ENCODE results near the gene C22orf23.

Gene C22orf23

DNA sequence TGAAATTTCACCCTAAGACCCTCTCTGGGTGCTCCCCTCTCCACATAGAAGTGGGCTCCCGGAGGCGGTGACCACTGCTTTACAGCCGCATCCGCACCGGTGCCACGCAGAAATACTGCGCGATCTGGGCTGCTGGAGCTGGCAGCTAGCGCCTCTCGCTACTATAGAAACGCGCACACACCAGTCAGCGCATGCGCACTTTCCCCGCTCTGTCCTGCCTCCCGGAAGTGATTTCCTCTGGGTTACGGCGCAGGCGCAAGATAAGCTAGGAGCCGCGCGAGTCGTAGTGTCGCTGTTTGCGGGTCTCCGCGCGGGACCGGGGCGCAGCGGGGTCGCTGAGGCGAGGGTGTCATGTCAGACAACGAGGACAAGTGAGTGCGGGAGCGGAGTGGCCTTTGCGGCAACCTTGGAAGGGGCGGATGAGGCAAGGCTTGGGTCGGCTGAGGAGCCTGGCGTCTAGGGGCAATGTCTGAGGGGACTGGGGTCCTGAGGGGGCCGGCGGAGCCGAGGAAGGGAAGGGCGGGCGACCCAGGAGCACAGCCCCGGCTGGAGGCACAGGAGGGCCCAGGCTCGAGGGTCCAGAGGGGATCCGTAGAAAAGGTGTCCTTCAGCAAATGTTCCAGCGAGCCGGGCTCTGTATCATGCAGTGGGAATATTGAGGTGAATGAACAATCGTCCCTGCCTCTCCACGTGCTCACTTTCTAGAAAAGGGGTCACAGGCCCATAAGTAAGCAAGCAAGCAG, at the start of gene C22orf23, which contains the start of gene POLR2F:
TSS of gene C22orf23 (minus strand) at position 165 of the 743 bp plus-strand sequence. CDS start 452 bp downstream, outside the sequence.
TSS of gene POLR2F (plus strand) at position 263 of the 743 bp plus-strand sequence. CDS start at position 352, 89 bp downstream.
- DNase-seq (ENCODE audit: extremely low spot score), result peak; percentile 100
- TF ChIP-seq, protein P1, sequence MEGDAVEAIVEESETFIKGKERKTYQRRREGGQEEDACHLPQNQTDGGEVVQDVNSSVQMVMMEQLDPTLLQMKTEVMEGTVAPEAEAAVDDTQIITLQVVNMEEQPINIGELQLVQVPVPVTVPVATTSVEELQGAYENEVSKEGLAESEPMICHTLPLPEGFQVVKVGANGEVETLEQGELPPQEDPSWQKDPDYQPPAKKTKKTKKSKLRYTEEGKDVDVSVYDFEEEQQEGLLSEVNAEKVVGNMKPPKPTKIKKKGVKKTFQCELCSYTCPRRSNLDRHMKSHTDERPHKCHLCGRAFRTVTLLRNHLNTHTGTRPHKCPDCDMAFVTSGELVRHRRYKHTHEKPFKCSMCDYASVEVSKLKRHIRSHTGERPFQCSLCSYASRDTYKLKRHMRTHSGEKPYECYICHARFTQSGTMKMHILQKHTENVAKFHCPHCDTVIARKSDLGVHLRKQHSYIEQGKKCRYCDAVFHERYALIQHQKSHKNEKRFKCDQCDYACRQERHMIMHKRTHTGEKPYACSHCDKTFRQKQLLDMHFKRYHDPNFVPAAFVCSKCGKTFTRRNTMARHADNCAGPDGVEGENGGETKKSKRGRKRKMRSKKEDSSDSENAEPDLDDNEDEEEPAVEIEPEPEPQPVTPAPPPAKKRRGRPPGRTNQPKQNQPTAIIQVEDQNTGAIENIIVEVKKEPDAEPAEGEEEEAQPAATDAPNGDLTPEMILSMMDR (IDR thresholded peaks at IDR 0.05; ENCODE audit: control extremely low read depth, extremely low read depth, low read depth, missing control alignments), result no peak
- POLR2A ChIA-PET, result interaction anchor here (0.5 to 1.1 kb wide), 4 partner anchors 12 to 476 kb away, joined by 3 to 5 read pairs (median 3); partner anchors contain the start of gene ANKRD54
- CTCF ChIA-PET, result interaction anchor here (0.8 to 2.7 kb wide), 12 partner anchors 11 to 321 kb away, joined by 3 to 36 read pairs (median 3); partner anchors contain the start of genes GCAT and MICALL1

DNA sequence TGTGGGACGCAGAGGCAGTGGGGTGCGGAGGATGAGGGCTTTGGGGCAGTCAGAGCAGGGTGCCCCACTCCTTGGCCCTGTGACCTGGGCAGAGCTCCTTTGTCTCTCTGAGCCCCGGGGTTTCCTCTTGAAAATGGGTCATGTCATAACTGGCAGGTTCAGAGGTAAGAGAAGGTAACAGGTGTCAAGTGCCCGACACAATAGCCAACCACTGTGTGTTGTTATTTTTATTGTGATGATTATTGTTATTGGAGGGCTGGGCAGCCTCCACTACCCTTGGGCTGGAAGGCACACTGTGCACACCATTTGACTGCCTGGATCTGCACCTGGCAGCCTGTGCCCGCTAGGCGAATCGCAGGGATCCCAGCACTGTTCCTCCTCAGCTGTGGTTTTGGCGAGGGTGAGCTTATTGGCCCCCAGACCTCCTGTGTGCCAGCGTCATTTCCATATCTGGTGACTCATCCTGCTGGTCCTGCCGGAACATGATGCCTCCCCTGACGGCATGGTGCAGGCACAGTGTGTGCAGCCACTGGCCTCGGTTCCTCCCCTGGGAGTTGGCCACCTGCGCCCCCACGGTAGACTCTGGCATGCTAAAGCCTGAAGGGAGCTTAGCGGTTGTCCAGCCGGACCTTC, 46.4 kb upstream of the C22orf23 start:
- TF ChIP-seq, protein P1 (IDR thresholded peaks at IDR 0.05; ENCODE audit: control extremely low read depth, extremely low read depth, low read depth, missing control alignments), result no peak
- ChIA-PET CTCF (interaction anchor here (1.6 kb wide), 1 partner anchor 12 kb away, joined by 3 read pairs; no protein-coding TSS in a partner anchor), POLR2A (no interaction called here)
- no peak for DNase-seq (ENCODE audit: extremely low spot score)

DNA sequence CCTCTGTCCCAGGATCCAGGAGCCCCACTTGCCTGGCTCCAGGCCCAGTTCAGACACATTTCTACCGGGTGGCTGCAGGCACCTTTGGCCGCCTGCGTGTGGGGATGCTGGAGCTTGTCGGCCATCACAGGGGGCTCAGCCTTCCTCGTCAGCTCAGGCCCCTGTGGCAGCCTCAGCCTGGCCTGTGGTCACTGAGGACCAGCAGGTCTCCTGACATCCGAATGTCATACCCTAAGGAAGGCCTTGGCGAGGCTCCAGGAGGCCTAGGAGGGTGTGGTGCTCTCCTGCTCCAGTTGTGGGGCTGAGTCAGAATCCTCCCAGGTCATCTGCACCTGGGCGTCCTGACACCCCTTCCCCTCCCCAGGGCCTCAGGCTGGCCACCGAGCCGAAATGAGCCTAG, 45.8 kb upstream of the C22orf23 start:
- TF ChIP-seq, protein P1 (IDR thresholded peaks at IDR 0.05; ENCODE audit: control extremely low read depth, extremely low read depth, low read depth, missing control alignments), result no peak
- CTCF ChIA-PET, result interaction anchor here (1.6 kb wide), 1 partner anchor 13 kb away, joined by 3 read pairs; no protein-coding TSS in a partner anchor
- POLR2A ChIA-PET, result no interaction called here
- DNase-seq (ENCODE audit: extremely low spot score), result no peak

DNA sequence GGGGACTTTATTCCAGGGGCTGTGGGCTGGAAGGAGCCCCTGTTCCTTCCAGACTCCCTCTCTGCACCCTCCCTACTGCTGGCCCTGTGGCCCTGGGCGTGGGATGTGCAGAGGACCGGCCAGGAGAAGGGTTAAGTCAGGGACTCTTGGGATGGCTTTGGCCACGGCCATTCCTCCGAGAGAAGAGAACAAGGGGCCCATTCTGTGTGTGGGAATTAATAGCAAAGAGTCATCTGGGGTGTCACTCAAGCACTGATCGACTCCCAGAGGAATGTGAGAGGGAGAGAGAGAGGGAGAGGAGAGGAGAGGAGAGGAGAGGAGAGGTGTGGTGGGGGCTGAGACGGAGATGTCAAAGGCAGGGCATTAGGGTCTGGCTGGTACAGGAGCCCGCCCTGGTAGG, 45.1 kb upstream of the C22orf23 start:
- CTCF ChIA-PET, result no interaction called here
- POLR2A ChIA-PET, result no interaction called here
- TF ChIP-seq, protein P1 (IDR thresholded peaks at IDR 0.05; ENCODE audit: control extremely low read depth, extremely low read depth, low read depth, missing control alignments), result no peak
- DNase-seq (ENCODE audit: extremely low spot score), result no peak

DNA sequence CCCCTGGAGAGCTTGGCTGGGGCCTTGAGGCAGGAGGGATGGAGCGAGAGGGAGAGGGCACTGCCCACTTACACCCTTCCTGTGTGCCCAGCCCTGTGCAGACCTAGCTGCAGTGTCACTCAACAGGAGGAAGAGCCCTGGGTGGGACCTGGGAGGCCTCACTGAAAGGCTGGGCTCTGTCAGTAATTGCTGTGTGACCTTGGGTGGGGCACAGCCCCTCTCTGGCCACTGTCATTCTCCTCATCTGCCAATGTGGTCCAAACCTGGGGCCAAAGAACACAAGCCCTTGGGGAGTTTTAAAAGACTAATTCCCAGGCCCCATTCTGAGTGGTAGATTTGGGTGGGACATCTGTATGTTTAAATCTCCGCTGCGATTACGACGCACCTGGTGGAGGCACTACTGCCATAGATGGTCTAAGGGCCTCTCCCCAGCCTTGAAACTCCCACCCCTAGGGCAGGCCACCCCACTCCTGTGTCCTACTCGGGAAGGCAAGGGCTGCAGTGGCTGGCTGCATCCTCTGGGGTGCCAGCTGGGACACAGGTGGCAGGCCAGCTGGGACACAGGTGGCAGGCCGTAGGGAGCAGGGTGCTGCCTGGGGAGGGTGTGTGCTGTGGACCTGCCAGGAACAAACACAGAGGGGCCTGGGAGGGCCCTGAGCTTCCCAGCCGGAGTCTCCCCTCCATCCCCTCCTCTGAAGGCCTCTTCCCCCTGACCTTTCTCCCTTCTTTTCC, 43.3 kb upstream of the C22orf23 start:
- no peak for DNase-seq (ENCODE audit: extremely low spot score)
- TF ChIP-seq, protein P1 (IDR thresholded peaks at IDR 0.05; ENCODE audit: control extremely low read depth, extremely low read depth, low read depth, missing control alignments), result no peak
- ChIA-PET POLR2A (no interaction called here), CTCF (interaction anchor here (1.8 kb wide), 1 partner anchor 56 kb away, joined by 6 read pairs; no protein-coding TSS in a partner anchor)

DNA sequence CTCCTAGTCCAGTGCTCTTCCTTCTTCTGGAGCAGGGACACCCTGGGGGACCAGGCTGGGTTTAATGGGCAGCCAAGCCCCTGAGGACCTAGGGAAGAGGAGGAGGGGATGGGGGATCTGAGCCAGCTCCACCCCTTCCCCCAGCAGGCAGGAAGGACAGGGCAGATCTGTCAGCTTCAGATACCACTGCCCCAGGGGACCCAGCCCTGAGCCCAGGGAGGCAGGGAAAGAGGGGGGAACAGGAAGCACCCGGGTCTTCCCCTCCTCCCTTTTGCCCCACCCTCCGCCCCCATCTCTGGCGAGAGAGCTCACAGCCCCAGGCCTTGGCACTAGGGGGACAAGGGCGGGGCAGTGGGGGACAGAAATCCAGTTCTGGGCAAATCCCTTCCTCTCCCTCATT, 42.7 kb upstream of the C22orf23 start:
- POLR2A ChIA-PET, result interaction anchor here (0.6 kb wide), 1 partner anchor 9 kb away, joined by 3 read pairs; no protein-coding TSS in a partner anchor
- no peak for DNase-seq (ENCODE audit: extremely low spot score)
- CTCF ChIA-PET, result interaction anchor here (1.8 kb wide), 2 partner anchors 10 to 57 kb away, joined by 5 to 6 read pairs; no protein-coding TSS in a partner anchor
- TF ChIP-seq, protein P1 (IDR thresholded peaks at IDR 0.05; ENCODE audit: control extremely low read depth, extremely low read depth, low read depth, missing control alignments), result no peak
